Activated CD8-positive, alpha-beta memory T cell treated with anti-CD3 and anti-CD28 coated beads for 4 hours (primary cell): ENCODE measurements around the gene POLK.
"Not testable (repeated sequence)": the region's sequence is repeated elsewhere in the genome, so short reads cannot be mapped to it uniquely, and the experiment has no call there.

ENCODE experiments used
- DNase-seq, 2 donors: peaks; one replicate each; pipeline ENCODE4 v3.0.0-alpha.2; 2020; ENCODE audit warnings: low read depth in 2 of 2

POLK gene

DNA sequence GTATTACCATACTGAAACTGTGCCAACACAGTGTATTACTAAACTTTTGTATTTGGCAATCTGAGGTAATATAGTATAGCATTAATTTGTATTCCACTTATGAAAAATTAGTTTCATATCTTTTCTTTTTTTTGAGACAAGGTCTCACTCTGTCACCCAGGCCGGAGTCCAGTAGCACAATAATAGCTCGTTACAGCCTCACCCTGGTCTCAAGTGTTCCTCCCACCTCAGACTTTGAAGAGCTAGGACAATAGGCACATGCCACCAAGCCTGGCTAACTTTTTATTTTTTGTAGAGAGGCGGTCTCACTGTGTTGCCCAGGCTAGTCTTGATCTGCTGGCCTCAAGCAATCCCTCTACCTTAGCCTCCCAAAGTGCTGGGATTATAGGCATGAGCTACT, 36.1 kb downstream of the POLK start:
- no peak for DNase-seq

DNA sequence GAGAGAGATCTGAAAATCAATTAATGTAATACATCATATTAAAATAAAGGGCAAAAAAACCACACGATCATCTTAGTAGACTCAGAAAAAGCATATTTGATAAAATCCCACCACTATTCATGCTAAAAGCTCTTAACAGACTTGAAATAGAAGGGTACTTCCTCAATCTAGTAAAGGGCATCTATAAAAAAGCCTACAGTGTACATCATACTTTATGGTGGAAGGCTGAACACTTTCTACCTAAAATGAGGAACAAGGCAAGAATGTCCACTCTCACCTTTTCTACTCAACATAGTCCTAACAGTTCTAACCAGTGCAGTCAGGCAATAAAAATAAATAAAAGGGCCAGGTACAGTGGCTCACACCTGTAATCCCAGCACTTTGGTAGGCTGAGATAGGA, 38.9 kb downstream of the POLK start:
- DNase-seq, result no peak

DNA sequence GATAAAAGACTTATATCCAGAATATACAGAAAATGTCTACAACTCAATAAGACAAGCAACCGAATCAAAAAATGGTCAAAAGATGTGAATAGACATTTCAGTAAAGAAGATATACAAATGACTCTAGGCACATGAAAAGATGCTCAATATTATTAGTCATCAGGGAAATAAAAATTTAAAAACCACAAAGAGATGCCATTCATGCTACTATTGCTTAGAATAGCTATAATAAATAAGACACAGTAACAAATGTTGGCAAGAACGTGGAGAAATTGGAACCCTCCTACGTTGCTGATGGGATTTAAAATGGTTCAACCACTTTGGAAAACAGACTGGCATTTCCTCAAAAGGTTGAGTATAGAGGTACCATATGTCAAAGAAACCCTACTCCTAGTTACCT, 39.8 kb downstream of the POLK start:
- DNase-seq, result no peak

DNA sequence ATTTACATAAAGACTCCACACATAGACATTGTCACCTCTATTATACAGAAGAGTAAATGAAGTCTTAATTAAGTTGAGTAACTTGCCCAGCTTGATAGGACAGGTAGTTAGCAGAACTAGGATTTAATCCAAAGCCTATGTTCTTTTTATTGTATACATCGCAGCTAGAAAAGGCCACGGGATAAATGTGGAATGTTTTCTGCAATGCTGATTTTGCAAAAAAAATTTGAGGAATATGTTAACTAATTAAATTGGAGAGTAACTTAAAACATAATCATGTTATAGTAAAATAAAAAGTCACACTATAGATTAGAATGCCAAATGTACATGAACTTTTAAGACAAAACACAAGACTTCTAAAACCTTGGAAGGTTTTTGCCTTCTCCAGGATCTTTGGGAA, 41.1 kb downstream of the POLK start:
- DNase-seq, result no peak

DNA sequence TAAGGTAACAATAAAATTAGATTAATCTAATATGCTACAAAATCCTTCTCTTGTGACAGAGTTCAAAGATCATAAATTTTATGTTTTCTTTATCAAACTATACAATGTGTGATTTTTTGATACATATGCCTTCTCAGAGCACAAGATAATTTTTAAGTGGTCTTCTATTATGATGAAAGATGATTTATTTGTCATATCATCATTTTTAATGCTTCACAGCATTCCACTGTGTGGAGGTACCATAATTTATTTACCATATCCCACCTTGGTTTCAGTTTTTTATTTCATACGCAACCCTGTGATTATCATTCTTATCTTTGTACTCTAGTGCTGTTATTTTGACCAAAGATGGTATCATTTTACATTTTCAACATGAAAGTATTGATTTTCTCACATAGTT, 41.7 kb downstream of the POLK start:
- no peak for DNase-seq

DNA sequence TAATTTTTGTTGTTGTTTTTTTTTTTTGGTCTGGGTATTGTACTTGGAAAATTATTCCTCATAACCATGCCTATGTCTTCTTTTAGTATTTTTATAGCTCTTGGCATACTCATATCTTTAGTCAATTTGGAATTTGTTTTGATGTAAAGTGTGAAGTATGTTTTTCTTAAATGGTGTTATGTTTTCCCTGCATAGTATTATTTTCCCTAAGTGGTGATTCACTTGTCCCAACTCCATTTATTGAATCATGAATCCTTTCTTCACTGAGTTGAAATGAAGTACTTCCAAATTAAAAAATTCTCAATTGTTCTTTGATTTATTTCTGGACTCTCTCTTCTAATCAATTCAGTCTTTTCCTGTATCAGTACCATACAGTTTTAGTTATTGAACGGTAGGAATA, 46.5 kb downstream of the POLK start:
- no peak for DNase-seq

DNA sequence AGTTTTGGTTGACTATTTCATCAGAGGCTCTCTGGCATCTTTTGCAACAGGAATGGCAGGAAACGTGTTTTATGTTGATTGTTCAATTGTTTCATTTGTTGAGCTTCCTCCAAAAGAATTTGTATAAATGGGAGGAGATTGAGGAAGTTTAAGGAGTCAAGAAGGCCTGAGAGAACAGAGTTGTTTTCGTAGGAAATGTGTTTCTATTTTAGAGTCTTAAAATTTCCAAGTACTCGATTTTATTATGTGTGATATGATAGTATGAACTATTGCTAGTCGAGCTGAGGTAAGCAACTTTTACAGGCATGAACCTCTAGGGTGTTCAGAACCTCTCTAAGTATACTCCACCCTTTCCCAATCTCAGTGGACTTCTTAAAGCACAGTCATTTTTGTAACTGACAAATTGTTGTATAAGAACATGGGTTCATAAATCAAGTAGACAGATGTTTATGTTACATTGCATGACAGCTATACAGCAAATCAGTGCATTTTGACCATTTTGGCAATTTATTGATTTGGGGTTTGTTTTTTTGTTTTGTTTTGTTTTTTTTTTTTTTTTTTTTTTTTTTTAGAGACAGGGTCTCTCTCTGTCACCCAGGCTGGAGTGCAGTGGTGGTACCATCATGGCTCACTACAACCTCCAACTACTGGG, 47.4 kb downstream of the POLK start:
- no peak for DNase-seq

DNA sequence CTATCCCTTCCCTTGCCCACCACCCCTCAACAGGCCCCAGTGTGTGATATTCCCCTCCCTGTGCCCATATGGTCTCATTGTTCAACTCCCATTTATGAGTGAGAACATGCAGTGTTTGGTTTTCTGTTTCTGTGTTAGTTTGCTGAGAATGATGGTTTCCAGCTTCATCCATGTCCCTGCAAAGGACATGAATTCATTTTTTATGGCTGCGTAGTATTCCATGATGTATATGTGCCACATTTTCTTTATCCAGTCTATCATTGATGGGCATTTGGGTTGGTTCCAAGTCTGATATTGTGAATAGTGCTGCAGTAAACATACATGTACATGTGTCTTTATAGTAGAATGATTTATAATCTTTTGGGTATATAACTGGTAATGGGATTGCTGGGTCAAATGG, 49.0 kb downstream of the POLK start:
- not testable (repeated sequence) for DNase-seq

DNA sequence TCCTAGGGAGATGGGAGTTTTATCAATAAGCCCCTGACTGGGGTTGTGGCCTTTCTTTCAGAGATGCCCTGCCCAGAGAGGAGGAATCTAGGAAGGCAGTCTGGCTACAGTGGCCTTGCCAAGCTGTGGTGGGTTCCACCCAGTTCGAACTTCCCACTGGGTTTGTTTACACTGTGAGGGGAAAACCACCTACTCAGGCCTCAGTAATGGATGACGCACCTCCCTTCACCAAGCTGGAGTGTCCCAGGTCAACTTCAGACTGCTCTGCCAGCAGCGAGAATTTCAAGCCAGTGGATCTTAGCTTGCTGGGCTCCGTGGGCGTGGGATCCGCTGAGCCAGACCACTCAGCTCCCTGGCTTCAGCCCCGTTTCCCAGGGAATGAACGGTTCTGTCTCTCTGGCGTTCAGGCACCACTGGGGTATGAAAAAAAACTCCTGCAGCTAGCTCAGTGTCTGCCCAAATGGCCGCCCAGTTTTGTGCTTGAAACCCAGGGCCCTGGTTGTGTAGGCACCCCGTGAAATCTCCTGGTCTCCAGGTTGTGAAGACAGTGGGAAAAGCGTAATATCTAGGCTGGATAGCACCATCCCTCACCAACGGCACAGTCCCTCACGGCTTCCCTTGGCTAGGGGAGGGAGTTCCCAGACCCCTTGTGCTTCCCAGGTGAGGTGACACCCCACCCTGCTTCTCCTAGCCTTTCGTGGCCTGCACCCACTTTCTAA, 54.5 kb downstream of the POLK start:
- not testable (repeated sequence) for DNase-seq

DNA sequence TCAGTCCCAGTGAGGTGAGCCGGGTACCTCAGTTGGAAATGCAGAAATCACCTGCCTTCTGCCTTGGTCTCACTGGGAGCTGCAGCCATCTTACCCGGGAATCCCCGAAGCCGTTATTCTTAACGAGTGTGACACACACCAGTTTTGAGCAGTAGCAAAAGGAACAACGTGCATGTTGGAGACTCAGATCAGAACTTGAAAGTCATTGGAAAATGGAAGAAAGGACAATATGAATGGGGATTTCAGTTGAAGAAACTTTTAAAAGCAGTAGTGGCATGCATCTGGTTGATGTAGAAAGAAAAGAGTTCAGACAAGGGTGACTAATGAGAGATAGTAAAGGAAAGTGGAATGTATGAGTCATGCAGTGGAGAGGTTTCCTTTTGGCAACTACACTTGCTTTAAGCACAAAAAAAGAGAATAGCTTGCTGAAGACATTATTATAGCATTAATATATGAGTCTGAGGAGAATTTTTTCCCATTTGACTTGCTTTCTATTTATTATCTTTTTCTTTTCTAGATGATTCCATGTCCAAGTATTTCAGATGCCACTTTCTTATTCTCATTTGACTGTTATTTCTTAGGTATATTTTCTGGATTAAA, 55.1 kb downstream of the POLK start:
- no peak for DNase-seq

DNA sequence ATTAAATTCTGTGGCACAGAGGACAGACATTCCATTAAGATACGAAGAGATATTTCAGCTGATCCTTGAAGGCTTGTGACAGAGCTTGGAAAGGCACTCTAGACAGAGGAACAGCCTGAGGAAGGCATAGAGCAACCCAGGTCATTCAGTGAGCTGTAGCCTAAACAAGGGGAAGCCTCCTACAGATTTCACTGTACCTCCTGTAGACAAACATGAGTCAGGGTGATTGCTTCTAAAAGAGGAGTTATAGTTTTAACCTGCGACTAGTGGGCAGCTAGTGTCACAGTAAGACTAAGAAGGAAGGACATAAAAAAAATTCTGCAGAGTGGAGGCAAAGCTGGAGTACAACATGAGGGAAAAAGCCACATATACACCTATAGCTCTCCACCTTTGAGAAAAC, 56.0 kb downstream of the POLK start:
- DNase-seq, result no peak

DNA sequence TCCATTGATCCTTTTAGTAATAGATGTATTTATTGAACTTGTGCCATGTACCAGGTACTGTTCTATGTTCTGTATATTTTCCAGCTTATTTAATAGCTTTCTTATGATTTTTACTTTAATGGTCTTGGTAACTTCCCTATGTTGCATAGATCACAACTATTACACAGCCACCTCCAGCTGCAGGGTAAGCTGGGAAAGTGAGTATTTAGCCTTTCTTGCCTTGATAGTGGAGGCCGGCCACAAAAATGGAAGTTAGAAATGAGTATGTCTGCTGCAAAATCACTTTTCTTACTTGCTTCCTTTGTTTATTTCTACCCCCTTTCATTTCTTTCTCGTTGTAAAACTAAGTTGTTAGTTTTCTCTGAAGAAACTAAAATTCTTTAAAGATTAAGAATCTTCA, 56.5 kb downstream of the POLK start:
- no peak for DNase-seq

DNA sequence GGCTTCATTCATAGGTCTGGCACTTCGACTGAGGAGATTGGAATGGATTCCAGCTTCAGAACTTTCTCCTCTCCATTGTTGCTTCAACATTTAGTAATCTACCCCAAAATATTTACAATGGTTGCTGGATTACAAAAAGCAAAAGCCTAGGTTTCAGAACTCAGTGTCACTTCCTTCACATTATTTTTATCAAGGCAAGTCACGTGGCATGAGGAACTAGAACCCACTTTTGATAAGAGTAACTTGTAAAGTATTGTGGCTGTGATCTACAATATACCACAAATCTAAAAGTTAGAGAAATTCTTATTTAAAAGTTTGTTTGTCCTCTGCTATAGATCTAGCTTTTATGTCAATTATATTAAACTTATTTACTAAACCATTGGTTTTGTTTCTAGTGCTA, 59.9 kb downstream of the POLK start:
- no peak for DNase-seq

DNA sequence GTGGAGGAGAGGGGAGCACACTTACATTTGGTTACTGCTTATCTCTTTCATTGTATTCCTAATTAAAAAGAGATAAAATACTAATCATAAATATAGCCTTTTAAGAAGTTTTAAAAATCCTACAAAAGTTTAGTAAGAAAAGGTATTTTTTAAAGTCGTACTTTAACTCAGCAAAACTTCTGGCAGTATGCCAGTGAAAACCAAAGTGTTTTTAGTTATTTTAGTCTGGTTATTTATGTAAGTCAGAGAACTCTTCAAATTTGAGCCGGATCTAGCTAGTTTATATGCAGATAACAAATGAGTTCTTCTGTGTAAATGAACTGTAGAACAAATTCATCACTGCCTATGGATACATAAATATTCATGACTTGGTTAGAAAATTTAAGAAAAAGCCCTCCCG, 63.1 kb downstream of the POLK start:
- DNase-seq, result no peak

DNA sequence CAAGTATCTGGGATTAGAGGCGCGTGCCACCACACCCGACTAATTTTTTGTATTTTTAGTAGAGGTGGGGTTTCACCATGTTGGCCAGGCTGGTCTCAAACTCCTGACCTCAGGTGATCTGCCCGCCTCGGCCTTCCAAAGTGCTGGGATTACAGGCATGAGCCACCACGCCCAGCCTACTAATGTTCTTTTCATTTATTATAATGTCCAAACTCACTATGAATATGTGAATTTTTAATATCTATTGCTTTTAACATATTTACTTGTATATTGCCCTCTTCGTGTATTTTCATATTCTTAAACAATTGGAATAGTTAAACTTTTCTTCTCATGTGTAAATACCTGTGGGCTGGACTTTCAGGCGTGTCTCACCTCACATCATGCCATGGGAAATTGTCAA, 66.6 kb downstream of the POLK start:
- not testable (repeated sequence) for DNase-seq

DNA sequence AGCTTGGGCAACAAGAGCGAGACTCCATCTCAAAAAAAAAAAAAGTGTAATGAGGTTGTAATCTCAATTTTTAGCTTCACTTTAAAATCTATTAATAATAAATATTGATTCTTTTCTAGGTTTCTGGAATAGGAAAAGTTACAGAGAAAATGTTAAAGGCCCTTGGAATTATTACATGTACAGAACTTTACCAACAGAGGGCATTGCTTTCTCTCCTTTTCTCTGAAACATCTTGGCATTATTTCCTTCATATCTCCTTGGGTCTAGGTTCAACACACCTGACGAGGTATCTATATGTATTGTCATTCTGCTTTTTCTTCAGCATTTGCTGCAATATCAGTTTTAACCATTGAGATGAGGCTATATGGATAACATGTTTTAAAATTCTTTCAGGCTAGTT, 73.0 kb downstream of the POLK start:
- DNase-seq, result no peak

DNA sequence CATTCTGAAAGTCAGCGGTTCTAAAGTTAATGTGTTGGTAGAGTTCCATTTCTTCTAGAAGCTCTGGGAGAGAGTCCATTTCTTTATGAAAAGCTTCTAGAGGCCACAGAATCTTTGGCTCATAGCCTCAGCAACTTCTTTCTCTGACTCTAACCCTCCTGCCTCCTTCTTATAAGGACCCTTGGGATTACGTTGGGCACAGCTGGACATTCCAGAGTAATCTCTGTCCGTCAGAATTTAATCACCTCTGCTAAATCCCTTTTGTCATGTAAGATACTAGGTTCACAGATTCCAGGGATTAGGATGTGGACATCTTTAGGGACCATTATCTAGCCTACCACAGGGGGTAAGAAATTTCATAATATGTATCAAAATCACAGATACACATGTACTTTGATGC, 77.0 kb downstream of the POLK start:
- no peak for DNase-seq

DNA sequence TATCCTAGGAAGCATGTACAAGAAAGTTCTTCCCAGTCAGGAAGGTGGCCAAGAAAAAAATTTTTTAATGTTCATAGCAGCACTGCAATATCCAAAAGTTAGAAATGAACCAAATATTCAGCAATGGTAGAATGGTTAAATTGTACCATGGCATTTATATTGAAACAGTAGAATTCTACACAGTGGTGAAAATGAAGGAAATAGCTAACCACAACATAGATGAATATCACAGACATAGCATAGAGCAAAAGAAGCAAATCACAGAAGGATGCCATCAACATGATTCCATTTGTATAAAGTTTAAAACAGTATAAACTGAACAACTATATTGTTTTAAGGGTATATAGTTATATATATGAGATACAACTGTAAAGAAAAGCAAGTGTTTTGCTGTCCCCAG, 88.8 kb downstream of the POLK start:
- DNase-seq, result no peak

DNA sequence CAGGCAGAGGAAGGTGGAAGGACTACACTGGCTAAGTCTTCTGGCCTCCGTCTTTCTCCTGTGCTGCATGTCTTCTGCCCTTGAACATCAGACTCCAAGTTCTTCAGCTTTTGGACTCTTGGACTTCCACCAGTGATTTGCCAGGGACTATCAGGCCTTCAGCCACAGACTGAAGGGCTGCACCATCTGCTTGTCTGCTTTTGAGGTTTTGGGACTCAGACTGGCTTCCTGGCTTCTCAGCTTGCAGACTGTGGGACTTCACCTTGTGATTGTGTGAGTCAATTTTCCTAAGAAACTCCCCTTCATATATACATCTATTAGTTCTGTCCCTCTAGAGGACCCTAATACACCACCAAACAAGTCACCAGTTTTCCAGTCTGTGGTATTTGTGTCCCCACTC, 89.9 kb downstream of the POLK start:
- no peak for DNase-seq

DNA sequence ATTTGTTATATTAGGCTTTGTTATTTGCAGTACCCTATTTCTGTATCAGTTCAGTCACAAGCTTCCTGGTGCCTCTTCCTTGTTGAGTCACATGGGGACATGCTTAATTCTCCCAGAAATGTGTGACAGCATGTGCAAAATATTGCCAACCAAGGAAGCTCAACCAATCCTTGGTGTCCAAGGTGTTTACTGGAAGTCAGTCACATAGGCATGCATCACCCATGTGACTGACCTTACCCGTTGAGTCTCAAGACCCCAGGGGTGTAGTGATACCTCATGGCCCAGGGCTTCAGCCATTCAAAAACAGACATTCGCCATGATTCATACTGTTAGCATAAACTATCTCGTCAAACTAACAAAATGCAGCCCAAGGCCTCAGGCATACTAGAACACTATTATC, 90.3 kb downstream of the POLK start:
- DNase-seq, result no peak

DNA sequence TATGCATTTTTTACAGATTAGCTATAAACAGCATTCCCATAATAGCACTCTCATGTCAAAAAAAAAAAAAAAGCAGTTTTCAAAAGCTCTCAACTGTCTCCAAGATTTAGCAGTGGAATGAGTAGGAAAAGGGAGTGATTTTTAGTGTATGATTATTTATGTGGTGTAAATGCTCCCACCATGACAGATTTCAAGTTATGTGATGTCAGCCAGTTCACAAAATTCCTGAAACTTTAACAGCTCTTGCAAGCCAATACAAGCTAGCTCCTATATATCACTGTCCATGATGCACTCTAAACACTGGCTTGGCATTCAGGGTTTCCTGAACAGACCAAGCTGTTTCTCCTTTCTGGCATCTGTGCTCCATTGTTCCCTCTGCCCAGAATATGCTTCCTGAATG, 91.7 kb downstream of the POLK start:
- DNase-seq, result no peak

DNA sequence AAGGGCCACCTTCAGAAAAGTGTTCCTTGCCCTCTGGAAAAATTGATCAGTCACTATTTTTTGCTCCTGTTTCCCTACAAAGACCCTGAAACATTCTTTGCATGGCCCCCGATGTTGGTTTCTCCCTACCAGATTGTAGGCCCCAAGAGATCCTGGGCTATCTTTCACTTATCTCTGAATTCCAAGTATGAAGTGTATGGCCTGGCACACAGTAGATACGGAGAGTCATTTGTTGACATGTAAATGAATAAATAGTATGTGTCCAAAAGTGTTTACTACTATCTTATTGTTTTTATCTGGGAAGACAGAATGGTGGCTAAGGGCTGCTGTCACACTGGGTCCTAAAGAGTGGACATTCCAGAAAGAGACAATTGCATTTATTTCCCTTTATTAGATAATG, 92.1 kb downstream of the POLK start:
- DNase-seq, result no peak

DNA sequence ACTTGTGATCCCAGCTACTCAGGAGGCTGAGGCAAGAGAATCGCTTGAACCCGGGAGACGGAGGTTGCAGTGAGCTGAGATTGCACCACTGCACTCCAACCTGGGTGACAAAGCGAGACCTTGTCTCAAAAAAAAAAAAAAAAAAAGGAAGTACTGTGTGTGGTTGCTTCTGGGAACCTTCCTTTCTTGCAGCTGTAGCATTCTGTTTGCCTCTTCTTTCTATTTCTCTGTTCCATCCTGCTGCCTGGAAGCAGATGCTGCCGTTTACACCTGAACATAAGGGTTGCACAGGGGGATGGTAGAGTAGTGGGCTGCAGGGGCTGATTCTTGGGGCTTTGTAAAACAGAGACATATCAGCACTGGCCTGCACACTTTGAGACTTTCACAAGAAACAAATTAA, 95.7 kb downstream of the POLK start:
- DNase-seq, result not testable (repeated sequence)

DNA sequence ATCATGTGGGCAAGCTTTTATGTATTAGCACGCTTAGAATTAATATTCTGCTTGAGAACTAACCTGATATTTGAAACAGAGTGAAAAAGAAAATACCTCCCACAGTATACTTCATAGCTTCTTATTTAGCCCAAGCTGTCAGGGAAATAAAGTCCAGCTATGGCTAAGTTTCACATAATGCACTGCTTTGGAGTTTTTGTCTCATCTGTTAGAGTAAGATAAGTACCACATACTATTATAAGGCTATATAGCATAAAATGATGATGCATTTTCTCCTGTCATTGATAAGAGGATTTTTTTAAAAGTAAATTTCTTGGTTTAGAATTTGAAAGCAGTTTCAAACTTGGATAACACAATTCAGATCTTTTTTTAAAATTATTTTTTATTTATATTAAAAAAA, 97.2 kb downstream of the POLK start:
- DNase-seq, result no peak
